Vagina (tissue), 2 donors: ENCODE data around the gene C12orf57.

Source experiments
- CTCF ChIP-seq, 3 experiments: fragments of 450-650 bp in 2 of 3; fragments of 200-600 bp in 1 of 3; sonication (generic) in 1 of 3; IDR thresholded peaks; one replicate each; pipeline ENCODE4 v1.5.1; 2017 to 2019; ENCODE audit warnings: antibody characterized with exemption in 3 of 3, mild to moderate bottlenecking in 2 of 3, moderate library complexity in 2 of 3
- POLR2AphosphoS5 ChIP-seq, 2 donors: sonication (generic); formaldehyde crosslinking; IDR thresholded peaks; one replicate each; pipeline ENCODE4 v1.9.0; 2017; ENCODE audit warnings: antibody characterized with exemption in 2 of 2, mild to moderate bottlenecking in 2 of 2, low read depth in 1 of 2; ENCODE audit not compliant: insufficient read depth in 1 of 2

GRCh38 chr12:6902448-6902847 lies 41.4 kb upstream of the C12orf57 start:
- TF ChIP-seq CTCF (IDR thresholded peaks at IDR 0.05), result no peak
- no peak for TF ChIP-seq POLR2AphosphoS5 (IDR thresholded peaks at IDR 0.05; ENCODE audit: insufficient read depth in 1 of 2, low read depth in 1 of 2)
